SK-N-SH treated with all-trans-retinoic acid at 6 μM for 48 hours (cell line): ENCODE results near the gene RIPOR3.
A peak's percentile ranks its signal among the peaks of the same experiment; 100 is the strongest.

ENCODE experiments used
- ATAC-seq: fragments of 200-7000 bp; cut with Tn5 transposase; 3 replicates; pipeline ENCODE4 v1.9.1; 2020; ENCODE audit warnings: mild to moderate bottlenecking, moderate library complexity
- BACH2 ChIP-seq: fragments of 250-450 bp; sonication (Bioruptor Pico); IDR thresholded peaks from 2 replicates; pipeline ENCODE4 v1.9.0; 2021; ENCODE audit warnings: mild to moderate bottlenecking, borderline replicate concordance
- CSDC2 ChIP-seq: fragments of 250-450 bp; sonication (Bioruptor Pico); IDR thresholded peaks from 2 replicates; pipeline ENCODE4 v1.5.0; 2020; ENCODE audit warnings: mild to moderate bottlenecking, moderate library complexity
- ESRRG ChIP-seq: fragments of 250-450 bp; sonication (Bioruptor Pico); IDR thresholded peaks from 2 replicates; pipeline ENCODE4 v1.6.1; 2021; ENCODE audit warnings: mild to moderate bottlenecking
- GLIS3 ChIP-seq: fragments of 250-450 bp; sonication (Bioruptor Pico); IDR thresholded peaks from 2 replicates; pipeline ENCODE4 v1.5.0; 2020; ENCODE audit warnings: mild to moderate bottlenecking, moderate library complexity
- ISL1 ChIP-seq: fragments of 250-450 bp; sonication (Bioruptor Pico); IDR thresholded peaks from 2 replicates; pipeline ENCODE4 v2.1.2; 2022; ENCODE audit warnings: mild to moderate bottlenecking, moderate library complexity
- OSR1 ChIP-seq: fragments of 250-450 bp; sonication (Bioruptor Pico); IDR thresholded peaks from 2 replicates; pipeline ENCODE4 v1.8.0; 2022; ENCODE audit warnings: moderate library complexity, mild to moderate bottlenecking, inconsistent platforms
- POU6F1 ChIP-seq: fragments of 250-450 bp; sonication (Bioruptor Pico); IDR thresholded peaks from 2 replicates; pipeline ENCODE4 v1.8.0; 2021; ENCODE audit warnings: low read depth, mild to moderate bottlenecking, moderate library complexity, borderline replicate concordance
- PPARA ChIP-seq: fragments of 250-450 bp; sonication (Bioruptor Pico); IDR thresholded peaks from 2 replicates; pipeline ENCODE4 v1.5.0; 2020; ENCODE audit warnings: mild to moderate bottlenecking, borderline replicate concordance
- RARB ChIP-seq: fragments of 250-450 bp; sonication (Bioruptor Pico); IDR thresholded peaks from 2 replicates; pipeline ENCODE4 v1.8.0; 2021; ENCODE audit warnings: mild to moderate bottlenecking, moderate library complexity
- SNAI2 ChIP-seq: fragments of 250-450 bp; sonication (Bioruptor Pico); IDR thresholded peaks from 2 replicates; pipeline ENCODE4 v1.5.0; 2020; ENCODE audit warnings: mild to moderate bottlenecking, moderate library complexity
- TCF4 ChIP-seq: fragments of 250-450 bp; sonication (Bioruptor Pico); IDR thresholded peaks from 2 replicates; pipeline ENCODE4 v1.8.0; 2021; ENCODE audit warnings: mild to moderate bottlenecking, moderate library complexity, borderline replicate concordance
- TOX ChIP-seq: fragments of 250-450 bp; sonication (Bioruptor Pico); IDR thresholded peaks from 2 replicates; pipeline ENCODE4 v1.8.0; 2021; ENCODE audit warnings: mild to moderate bottlenecking, moderate library complexity, borderline replicate concordance
- ZC3H10 ChIP-seq: fragments of 250-450 bp; sonication (Bioruptor Pico); IDR thresholded peaks from 2 replicates; pipeline ENCODE4 v1.5.1; 2021; ENCODE audit warnings: mild to moderate bottlenecking, moderate library complexity
- ZFP3 ChIP-seq: fragments of 250-450 bp; sonication (Bioruptor Pico); IDR thresholded peaks from 2 replicates; pipeline ENCODE4 v1.5.0; 2020; ENCODE audit warnings: mild to moderate bottlenecking, moderate library complexity
- ZNF565 ChIP-seq: fragments of 450-650 bp; formaldehyde crosslinking; conservative IDR thresholded peaks from 2 replicates; pipeline ENCODE4 v1.5.0; 2020; ENCODE audit warnings: low read depth, mild to moderate bottlenecking, moderate library complexity
- ZNF70 ChIP-seq: fragments of 450-650 bp; formaldehyde crosslinking; IDR thresholded peaks from 2 replicates; pipeline ENCODE4 v1.5.0; 2020; ENCODE audit warnings: mild to moderate bottlenecking, moderate library complexity
- TF ChIP-seq, protein P1 (sequence below): fragments of 250-450 bp; sonication (Bioruptor Pico); IDR thresholded peaks from 2 replicates; pipeline ENCODE4 v1.5.1; 2020; ENCODE audit warnings: low read depth, mild to moderate bottlenecking, moderate library complexity
- TF ChIP-seq, protein P2 (sequence below): fragments of 250-450 bp; sonication (Bioruptor Pico); IDR thresholded peaks from 2 replicates; pipeline ENCODE4 v1.5.1; 2021; ENCODE audit warnings: mild to moderate bottlenecking, moderate library complexity
- TF ChIP-seq, protein P3 (sequence below): fragments of 250-450 bp; sonication (Bioruptor Pico); IDR thresholded peaks from 2 replicates; pipeline ENCODE4 v1.8.0; 2020; ENCODE audit warnings: mild to moderate bottlenecking, moderate library complexity, borderline replicate concordance
- TF ChIP-seq, protein P4 (sequence below): fragments of 250-450 bp; sonication (Bioruptor Pico); IDR thresholded peaks from 2 replicates; pipeline ENCODE4 v1.5.0; 2020; ENCODE audit warnings: mild to moderate bottlenecking, moderate library complexity

RIPOR3 gene

GRCh38 chr20:50625986-50626677 is 65.2 kb downstream of the RIPOR3 start:
- TF ChIP-seq RARB (no peak), ZC3H10 (CRISPR knock-in tag) (no peak), SNAI2 (CRISPR knock-in tag) (no peak), TCF4 (no peak), ZNF70 (CRISPR knock-in tag) (no peak), GLIS3 (CRISPR knock-in tag) (no peak), OSR1 (CRISPR knock-in tag) (no peak), ESRRG (CRISPR knock-in tag) (no peak), BACH2 (CRISPR knock-in tag) (no peak), CSDC2 (CRISPR knock-in tag) (no peak), TOX (CRISPR knock-in tag) (no peak), PPARA (CRISPR knock-in tag) (no peak), ZNF565 (CRISPR knock-in tag) (no peak), ISL1 (no peak), ZFP3 (no peak), POU6F1 (CRISPR knock-in tag) (no peak)
- TF ChIP-seq, protein P1, sequence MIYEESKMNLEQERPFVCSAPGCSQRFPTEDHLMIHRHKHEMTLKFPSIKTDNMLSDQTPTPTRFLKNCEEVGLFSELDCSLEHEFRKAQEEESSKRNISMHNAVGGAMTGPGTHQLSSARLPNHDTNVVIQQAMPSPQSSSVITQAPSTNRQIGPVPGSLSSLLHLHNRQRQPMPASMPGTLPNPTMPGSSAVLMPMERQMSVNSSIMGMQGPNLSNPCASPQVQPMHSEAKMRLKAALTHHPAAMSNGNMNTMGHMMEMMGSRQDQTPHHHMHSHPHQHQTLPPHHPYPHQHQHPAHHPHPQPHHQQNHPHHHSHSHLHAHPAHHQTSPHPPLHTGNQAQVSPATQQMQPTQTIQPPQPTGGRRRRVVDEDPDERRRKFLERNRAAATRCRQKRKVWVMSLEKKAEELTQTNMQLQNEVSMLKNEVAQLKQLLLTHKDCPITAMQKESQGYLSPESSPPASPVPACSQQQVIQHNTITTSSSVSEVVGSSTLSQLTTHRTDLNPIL (CRISPR knock-in tag) = no peak
- TF ChIP-seq, protein P2, sequence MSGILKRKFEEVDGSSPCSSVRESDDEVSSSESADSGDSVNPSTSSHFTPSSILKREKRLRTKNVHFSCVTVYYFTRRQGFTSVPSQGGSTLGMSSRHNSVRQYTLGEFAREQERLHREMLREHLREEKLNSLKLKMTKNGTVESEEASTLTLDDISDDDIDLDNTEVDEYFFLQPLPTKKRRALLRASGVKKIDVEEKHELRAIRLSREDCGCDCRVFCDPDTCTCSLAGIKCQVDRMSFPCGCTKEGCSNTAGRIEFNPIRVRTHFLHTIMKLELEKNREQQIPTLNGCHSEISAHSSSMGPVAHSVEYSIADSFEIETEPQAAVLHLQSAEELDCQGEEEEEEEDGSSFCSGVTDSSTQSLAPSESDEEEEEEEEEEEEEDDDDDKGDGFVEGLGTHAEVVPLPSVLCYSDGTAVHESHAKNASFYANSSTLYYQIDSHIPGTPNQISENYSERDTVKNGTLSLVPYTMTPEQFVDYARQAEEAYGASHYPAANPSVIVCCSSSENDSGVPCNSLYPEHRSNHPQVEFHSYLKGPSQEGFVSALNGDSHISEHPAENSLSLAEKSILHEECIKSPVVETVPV (CRISPR knock-in tag) = no peak
- TF ChIP-seq, protein P3, sequence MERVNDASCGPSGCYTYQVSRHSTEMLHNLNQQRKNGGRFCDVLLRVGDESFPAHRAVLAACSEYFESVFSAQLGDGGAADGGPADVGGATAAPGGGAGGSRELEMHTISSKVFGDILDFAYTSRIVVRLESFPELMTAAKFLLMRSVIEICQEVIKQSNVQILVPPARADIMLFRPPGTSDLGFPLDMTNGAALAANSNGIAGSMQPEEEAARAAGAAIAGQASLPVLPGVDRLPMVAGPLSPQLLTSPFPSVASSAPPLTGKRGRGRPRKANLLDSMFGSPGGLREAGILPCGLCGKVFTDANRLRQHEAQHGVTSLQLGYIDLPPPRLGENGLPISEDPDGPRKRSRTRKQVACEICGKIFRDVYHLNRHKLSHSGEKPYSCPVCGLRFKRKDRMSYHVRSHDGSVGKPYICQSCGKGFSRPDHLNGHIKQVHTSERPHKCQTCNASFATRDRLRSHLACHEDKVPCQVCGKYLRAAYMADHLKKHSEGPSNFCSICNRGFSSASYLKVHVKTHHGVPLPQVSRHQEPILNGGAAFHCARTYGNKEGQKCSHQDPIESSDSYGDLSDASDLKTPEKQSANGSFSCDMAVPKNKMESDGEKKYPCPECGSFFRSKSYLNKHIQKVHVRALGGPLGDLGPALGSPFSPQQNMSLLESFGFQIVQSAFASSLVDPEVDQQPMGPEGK (CRISPR knock-in tag) = no peak
- TF ChIP-seq, protein P4, sequence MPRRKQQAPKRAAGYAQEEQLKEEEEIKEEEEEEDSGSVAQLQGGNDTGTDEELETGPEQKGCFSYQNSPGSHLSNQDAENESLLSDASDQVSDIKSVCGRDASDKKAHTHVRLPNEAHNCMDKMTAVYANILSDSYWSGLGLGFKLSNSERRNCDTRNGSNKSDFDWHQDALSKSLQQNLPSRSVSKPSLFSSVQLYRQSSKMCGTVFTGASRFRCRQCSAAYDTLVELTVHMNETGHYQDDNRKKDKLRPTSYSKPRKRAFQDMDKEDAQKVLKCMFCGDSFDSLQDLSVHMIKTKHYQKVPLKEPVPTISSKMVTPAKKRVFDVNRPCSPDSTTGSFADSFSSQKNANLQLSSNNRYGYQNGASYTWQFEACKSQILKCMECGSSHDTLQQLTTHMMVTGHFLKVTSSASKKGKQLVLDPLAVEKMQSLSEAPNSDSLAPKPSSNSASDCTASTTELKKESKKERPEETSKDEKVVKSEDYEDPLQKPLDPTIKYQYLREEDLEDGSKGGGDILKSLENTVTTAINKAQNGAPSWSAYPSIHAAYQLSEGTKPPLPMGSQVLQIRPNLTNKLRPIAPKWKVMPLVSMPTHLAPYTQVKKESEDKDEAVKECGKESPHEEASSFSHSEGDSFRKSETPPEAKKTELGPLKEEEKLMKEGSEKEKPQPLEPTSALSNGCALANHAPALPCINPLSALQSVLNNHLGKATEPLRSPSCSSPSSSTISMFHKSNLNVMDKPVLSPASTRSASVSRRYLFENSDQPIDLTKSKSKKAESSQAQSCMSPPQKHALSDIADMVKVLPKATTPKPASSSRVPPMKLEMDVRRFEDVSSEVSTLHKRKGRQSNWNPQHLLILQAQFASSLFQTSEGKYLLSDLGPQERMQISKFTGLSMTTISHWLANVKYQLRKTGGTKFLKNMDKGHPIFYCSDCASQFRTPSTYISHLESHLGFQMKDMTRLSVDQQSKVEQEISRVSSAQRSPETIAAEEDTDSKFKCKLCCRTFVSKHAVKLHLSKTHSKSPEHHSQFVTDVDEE = no peak
- ATAC-seq = peak; percentile 83

DNA sequence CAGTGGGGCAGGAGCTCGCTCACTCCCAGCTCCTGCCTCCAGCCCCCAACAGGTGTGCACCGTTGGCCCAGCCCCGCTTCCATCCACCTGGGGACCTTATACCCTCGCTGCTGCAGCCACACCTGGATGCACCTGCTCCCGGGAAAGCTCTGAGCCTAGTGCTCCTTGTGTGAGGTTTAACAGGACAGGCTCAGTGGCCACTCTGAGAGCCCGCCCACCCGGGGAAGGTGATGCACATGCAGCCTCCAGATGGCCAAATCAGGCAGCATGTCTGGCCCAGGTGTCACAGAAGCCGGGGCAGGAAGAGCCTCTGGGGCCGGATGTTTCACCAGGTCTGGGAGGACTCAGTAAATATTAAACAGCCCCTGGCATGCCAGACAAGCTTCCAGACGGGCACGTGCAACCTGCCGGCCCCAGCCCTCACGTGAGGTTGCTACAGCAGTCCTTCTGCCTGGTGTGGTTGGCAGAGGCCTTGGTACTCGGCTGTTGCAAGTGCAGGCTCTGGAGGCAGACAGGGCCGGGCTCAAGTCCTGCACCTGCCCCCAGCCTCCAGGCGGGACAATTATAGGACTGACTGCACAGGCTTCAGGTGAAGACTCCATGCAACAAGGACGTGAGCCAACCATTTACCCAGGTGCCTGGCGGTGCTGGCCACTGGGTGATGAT is 66.9 kb downstream of the RIPOR3 start:
- ATAC-seq = no peak
- no peak for TF ChIP-seq OSR1 (CRISPR knock-in tag)
- TF ChIP-seq ESRRG (CRISPR knock-in tag) = no peak
- TF ChIP-seq, protein P4 = no peak
- TF ChIP-seq, all 23 proteins: peak for 0
